ENCODE data around the gene RNASE7. TPM values are rescaled to one million over a fixed set of nuclear protein-coding genes. Genes with fewer than 3 reads are reported as not detected.
A peak's percentile ranks its signal among the peaks of the same experiment; 100 is the strongest.

Gene RNASE7
- total RNA-seq, 1 donor from 2014 or later: 0.39 TPM

GRCh38 chr14:21084998-21085853 is 43.1 kb downstream of the RNASE7 start:
- no peak for DNase-seq (ENCODE audit: low spot score)

DNA sequence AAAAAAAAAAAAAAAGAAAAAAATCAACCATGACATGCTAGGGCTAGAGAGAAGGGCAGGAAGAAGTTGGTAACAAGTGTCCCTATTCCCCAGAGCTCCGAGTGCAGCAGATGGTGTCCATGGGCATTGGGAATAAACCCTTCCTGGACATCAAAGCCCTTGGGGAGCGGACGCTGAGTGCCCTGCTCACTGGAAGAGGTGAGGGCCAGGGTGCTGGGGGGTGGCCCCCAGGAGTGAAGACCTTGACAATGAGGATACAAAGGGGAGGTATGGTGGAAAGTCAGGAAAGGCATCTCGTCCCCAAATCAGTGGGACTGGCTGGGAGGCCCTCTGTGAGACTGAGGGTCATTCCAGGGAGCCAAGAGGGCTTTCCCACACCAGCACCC is 44.7 kb downstream of the RNASE7 start:
- no peak for DNase-seq (ENCODE audit: low spot score)

- no peak for DNase-seq (ENCODE audit: low spot score)
These were observed 45.3 kb downstream of the RNASE7 start for GRCh38 chr14:21087294-21088091.

- DNase-seq (ENCODE audit: low spot score): no peak
These were observed 46.5 kb downstream of the RNASE7 start for GRCh38 chr14:21088687-21089086.

- no peak for DNase-seq (ENCODE audit: low spot score)
These were observed 47.1 kb downstream of the RNASE7 start for GRCh38 chr14:21089271-21089670.

DNA sequence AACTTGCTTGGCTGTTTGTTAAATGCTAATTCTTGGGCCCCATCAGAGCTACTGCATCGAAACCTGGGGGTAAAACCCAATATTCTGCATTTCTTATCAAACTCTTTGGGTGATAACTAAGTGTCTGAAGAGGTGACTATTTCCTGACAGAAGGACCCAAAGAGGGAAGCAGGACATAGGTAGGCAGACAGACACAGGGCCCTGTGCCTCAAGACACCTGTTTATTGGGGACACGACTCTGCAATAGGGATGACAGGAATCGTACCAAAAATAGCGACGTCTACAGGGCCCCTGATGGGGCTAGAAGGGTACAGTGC is 47.7 kb downstream of the RNASE7 start:
- DNase-seq (ENCODE audit: low spot score): no peak

- no peak for DNase-seq (ENCODE audit: low spot score)
These were observed 48.2 kb downstream of the RNASE7 start for GRCh38 chr14:21090194-21090939.

- no peak for DNase-seq (ENCODE audit: low spot score)
These were observed 48.9 kb downstream of the RNASE7 start for GRCh38 chr14:21090940-21091663.

GRCh38 chr14:21091821-21092272 is 49.7 kb downstream of the RNASE7 start:
- DNase-seq (ENCODE audit: low spot score): no peak

GRCh38 chr14:21092273-21093011 is 50.3 kb downstream of the RNASE7 start:
- peak; percentile 96 for DNase-seq (ENCODE audit: low spot score)

DNA sequence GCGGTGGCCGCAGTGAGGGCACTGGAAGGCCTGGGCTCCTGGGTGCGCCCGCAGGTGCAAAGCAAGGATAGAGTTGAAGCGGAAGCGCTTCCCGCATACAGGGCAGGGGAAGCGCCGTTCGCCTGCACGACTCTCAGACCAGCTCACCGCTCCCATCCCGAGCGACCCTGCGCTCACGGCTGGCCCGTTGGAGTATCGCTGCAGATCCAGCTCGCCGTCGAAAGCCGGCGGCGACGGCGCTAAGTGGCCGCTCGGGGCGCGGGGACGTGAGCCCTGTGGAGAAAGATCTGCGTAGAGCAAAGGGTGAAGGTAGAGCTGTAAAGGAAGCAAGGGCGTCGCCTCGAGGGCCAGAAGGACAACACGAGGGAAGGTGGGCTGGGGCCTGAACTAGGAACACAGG is 50.9 kb downstream of the RNASE7 start:
- no peak for DNase-seq (ENCODE audit: low spot score)

Small RNA genes within 50 kb of the gene (microRNA-seq; reads per million reads assigned to microRNA genes)
- gene MIR6717 (ENCODE audit: borderline number of aligned reads): not detected

Other genes starting within 250 kb of the RNASE7 start
- 641 TPM for gene RNASE1, start 239.5 kb upstream of the RNASE7 start, total RNA-seq
- 0.80 TPM for gene RNASE3, start 151.0 kb upstream of the RNASE7 start, total RNA-seq
- 8.7 TPM for gene RNASE2, start 86.9 kb upstream of the RNASE7 start, total RNA-seq
- gene METTL17, start 52.4 kb upstream of the RNASE7 start, total RNA-seq: 31.6 TPM
- not detected for gene SLC39A2, start 43.1 kb upstream of the RNASE7 start, total RNA-seq
- 120 TPM for gene NDRG2, start 17.3 kb upstream of the RNASE7 start, total RNA-seq
- not detected for gene TPPP2, start 12.1 kb upstream of the RNASE7 start, total RNA-seq
- gene RNASE13, start 7.6 kb upstream of the RNASE7 start, total RNA-seq: not detected
- not detected for gene RNASE8, start 15.5 kb downstream of the RNASE7 start, total RNA-seq
- 81.1 TPM for gene ARHGEF40, start 27.9 kb downstream of the RNASE7 start, total RNA-seq
- gene ZNF219, start 56.3 kb downstream of the RNASE7 start, total RNA-seq: 80.6 TPM
- gene TMEM253, start 58.7 kb downstream of the RNASE7 start, total RNA-seq: 2.2 TPM
- not detected for gene OR5AU1, start 113.7 kb downstream of the RNASE7 start, total RNA-seq
- 330 TPM for gene HNRNPC, start 227.1 kb downstream of the RNASE7 start, total RNA-seq
- 0.80 TPM for gene RPGRIP1, start 237.7 kb downstream of the RNASE7 start, total RNA-seq